Smooth muscle cell of bladder (primary cell): ENCODE data around the gene OR2T8. TPM values are rescaled to one million over a fixed set of nuclear protein-coding genes. Genes with fewer than 3 reads are reported as not detected.

Experiments used
- total RNA-seq: library from RNA; depleted of rRNA; stranded (reverse); fragments of >200 nt; gene quantifications from 2 replicates; pipeline ENCODE4 v1.2.3, GENCODE V29; 2014

The OR2T8 gene, protein sequence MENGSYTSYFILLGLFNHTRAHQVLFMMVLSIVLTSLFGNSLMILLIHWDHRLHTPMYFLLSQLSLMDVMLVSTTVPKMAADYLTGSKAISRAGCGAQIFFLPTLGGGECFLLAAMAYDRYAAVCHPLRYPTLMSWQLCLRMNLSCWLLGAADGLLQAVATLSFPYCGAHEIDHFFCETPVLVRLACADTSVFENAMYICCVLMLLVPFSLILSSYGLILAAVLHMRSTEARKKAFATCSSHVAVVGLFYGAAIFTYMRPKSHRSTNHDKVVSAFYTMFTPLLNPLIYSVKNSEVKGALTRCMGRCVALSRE
- not detected in 2 replicates for total RNA-seq

DNA sequence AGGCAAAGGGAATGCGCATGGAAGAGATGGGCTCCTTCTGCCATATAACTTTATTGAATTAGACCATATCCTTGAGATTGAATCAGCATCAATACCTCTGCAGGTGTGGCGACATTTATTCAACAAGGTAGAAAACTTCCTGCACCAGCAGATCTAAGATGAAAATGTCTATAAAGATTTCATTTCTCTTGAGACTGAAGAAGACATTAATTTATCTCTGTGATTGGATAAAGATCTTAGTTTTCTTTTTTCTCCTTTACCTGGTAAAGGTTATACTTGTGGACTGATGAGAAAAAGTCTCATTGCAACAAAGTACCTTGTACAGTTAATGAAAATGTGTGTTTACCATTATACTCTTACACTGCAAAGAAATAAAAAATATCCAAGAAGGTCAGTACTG lies at the start of gene OR2T8:
Gene OR2T8 (plus strand): TSS at position 301 of the 400 bp plus-strand sequence. CDS start 766 bp downstream, outside the sequence.

GRCh38 chr1:247895163-247895637 lies 24.9 kb upstream of the OR2T8 start, which contains the start of gene OR2W3:
TSS of gene OR2W3 (plus strand) at chr1:247895587. CDS start at chr1:247895587, 0 bp downstream.

GRCh38 chr1:247924868-247925267 lies 4.8 kb downstream of the OR2T8 start, which contains the start of gene OR2AJ1:
TSS of gene OR2AJ1 (plus strand) at chr1:247924889. CDS start at chr1:247933769, 8,880 bp downstream.

DNA sequence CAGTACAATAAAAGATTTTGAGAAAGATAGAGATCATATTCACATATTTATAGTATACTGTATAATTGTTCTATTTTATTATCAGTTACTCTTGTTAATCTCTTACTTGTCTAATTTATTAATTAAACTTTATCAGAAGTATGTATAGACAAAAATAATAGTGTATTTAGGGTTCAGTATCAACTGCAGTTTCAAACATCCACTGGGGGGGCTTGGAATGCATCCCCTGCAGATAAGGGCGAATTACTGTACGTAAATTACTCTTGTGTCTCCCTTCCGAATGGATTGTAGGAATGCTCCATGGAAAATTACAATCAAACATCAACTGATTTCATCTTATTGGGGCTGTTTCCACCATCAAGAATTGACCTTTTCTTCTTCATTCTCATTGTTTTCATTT lies 28.5 kb downstream of the OR2T8 start, which contains the start of gene OR2L8:
Gene OR2L8 (plus strand): TSS at position 301 of the 400 bp plus-strand sequence. CDS start 0 bp downstream, at position 301.

DNA sequence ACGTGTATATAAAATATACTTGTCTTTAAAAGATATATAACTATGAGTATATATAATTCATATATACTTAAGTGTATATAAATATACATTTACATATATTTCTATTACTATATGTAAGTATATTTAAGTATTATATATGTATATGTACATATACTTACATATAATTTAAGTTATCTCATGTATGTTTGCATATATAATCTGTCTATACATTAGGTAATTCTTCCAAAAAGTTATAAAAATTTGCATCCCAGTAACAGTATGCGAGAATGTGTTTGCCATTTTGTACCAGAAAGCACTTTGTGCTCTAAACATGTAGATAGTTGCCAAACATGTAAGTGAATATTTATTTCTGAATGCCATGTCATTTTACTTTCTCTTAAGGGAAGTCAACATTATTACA lies 44.9 kb downstream of the OR2T8 start, which contains the start of gene OR2AK2:
Gene OR2AK2 (plus strand): TSS at position 301 of the 400 bp plus-strand sequence. CDS start 144 bp downstream, outside the sequence.

Other genes with a start within 250 kb of the OR2T8 start
- gene OR13G1, start 240.5 kb upstream of the OR2T8 start, total RNA-seq, result not detected in 2 replicates
- gene OR6F1, start 203.6 kb upstream of the OR2T8 start, total RNA-seq, result not detected in 2 replicates
- not detected in 2 replicates for gene OR14K1, start 181.6 kb upstream of the OR2T8 start, total RNA-seq
- gene OR14A2, start 172.1 kb upstream of the OR2T8 start, total RNA-seq, result not detected in 2 replicates
- gene OR1C1, start 159.7 kb upstream of the OR2T8 start, total RNA-seq, result not detected in 2 replicates
- gene OR14A16, start 96.1 kb upstream of the OR2T8 start, total RNA-seq, result not detected in 2 replicates
- not detected in 2 replicates for gene OR11L1, start 78.4 kb upstream of the OR2T8 start, total RNA-seq
- gene TRIM58, start 63.1 kb upstream of the OR2T8 start, total RNA-seq, result 0.14 and 0.18 TPM in 2 replicates
- gene OR2W3, start 24.7 kb upstream of the OR2T8 start, total RNA-seq, result not detected in 2 replicates
- gene OR2AJ1, start 4.6 kb downstream of the OR2T8 start, total RNA-seq, result not detected in 2 replicates
- not detected in 2 replicates for gene OR2L8, start 28.6 kb downstream of the OR2T8 start, total RNA-seq
- gene OR2AK2, start 45.0 kb downstream of the OR2T8 start, total RNA-seq, result not detected in 2 replicates
- not detected in 2 replicates for gene OR2L5, start 93.4 kb downstream of the OR2T8 start, total RNA-seq
- under 0.01 TPM in 1 of 2 replicates, not detected in the other for gene OR2L2, start 109.8 kb downstream of the OR2T8 start, total RNA-seq
- not detected in 2 replicates for gene OR2L3, start 126.6 kb downstream of the OR2T8 start, total RNA-seq
- not detected in 2 replicates for gene OR2L13, start 174.9 kb downstream of the OR2T8 start, total RNA-seq
- gene OR2M5, start 224.9 kb downstream of the OR2T8 start, total RNA-seq, result not detected in 2 replicates